ENCODE measurements around the gene GALNTL6.

DNA sequence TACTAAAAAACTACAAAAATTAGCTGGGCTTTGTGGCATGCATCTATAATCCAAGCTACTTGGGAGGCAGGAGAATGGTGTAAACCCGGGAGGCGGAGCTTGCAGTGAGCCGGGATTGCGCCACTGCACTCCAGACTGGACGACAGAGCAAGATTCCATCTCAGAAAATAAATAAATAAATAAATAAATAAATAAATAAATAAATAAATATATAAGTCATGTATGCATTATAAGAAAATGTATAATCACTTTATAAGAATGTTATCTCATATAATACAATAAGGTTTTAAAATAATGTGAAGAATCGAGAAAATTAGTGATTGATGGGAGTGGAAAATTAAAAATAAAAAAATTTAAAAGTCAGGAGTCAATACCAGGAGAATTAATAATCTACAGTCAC is 127.5 kb downstream of the GALNTL6 start:
- TF ChIP-seq, protein P1, sequence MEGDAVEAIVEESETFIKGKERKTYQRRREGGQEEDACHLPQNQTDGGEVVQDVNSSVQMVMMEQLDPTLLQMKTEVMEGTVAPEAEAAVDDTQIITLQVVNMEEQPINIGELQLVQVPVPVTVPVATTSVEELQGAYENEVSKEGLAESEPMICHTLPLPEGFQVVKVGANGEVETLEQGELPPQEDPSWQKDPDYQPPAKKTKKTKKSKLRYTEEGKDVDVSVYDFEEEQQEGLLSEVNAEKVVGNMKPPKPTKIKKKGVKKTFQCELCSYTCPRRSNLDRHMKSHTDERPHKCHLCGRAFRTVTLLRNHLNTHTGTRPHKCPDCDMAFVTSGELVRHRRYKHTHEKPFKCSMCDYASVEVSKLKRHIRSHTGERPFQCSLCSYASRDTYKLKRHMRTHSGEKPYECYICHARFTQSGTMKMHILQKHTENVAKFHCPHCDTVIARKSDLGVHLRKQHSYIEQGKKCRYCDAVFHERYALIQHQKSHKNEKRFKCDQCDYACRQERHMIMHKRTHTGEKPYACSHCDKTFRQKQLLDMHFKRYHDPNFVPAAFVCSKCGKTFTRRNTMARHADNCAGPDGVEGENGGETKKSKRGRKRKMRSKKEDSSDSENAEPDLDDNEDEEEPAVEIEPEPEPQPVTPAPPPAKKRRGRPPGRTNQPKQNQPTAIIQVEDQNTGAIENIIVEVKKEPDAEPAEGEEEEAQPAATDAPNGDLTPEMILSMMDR (IDR thresholded peaks at IDR 0.05): no peak
- TF ChIP-seq POLR2A (IDR thresholded peaks at IDR 0.05): no peak
